HK-2 (cell line): Measurements from ENCODE around the gene ACCS.

ENCODE experiments used
- DNase-seq: peaks from one replicate; pipeline ENCODE4 v3.0.0-alpha.2; 2018; ENCODE audit not compliant: unreplicated experiment

Gene ACCS, protein sequence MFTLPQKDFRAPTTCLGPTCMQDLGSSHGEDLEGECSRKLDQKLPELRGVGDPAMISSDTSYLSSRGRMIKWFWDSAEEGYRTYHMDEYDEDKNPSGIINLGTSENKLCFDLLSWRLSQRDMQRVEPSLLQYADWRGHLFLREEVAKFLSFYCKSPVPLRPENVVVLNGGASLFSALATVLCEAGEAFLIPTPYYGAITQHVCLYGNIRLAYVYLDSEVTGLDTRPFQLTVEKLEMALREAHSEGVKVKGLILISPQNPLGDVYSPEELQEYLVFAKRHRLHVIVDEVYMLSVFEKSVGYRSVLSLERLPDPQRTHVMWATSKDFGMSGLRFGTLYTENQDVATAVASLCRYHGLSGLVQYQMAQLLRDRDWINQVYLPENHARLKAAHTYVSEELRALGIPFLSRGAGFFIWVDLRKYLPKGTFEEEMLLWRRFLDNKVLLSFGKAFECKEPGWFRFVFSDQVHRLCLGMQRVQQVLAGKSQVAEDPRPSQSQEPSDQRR

DNA sequence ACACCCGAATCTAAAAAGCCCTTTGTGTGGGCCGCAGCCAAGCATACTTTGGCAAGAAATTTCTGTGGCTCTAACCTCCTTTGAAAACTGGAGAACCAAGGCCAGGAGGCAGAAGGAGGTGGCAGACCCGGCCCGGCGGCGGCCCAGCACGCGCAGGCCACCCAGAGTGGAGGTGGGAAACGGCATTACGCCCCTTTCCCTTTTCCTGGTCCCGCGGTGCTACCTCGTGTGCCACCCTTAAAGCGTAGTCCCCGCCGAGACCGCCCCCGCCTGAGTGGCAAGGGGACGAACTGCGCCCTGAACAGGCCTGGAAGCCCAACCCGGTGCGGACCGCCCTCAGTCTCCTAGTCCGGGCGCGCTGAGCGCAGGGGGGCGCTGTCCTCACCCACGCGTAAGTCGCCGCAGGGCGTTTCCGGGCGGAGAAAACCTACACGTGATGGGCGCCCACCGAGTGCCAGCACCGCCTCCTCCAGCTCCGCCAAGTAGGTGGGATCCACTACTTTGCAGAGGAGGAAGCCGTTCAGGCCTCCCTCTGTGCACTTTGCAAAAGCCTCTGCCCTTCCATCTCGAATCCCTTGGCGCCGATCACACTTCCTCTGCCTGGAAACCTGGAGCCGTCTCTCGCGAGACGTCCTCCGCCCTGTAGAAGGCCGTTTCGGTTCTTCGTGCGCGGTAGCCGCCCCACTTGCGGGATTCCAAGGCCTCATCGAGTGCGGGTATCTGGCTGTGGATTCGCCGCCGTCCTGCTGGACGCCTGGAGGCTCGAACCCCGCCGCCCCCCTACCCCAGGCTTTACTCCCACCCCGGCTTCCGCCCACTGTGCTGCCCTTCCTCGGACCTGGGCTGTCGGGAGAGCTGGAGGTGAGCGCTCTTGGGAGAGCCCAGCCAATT is at the start of gene ACCS:
Gene ACCS, plus strand, starts transcription at position 430 of the 891 bp plus-strand sequence. CDS start 1,358 bp downstream, outside the sequence.
- DNase-seq = peak; percentile 87

DNA sequence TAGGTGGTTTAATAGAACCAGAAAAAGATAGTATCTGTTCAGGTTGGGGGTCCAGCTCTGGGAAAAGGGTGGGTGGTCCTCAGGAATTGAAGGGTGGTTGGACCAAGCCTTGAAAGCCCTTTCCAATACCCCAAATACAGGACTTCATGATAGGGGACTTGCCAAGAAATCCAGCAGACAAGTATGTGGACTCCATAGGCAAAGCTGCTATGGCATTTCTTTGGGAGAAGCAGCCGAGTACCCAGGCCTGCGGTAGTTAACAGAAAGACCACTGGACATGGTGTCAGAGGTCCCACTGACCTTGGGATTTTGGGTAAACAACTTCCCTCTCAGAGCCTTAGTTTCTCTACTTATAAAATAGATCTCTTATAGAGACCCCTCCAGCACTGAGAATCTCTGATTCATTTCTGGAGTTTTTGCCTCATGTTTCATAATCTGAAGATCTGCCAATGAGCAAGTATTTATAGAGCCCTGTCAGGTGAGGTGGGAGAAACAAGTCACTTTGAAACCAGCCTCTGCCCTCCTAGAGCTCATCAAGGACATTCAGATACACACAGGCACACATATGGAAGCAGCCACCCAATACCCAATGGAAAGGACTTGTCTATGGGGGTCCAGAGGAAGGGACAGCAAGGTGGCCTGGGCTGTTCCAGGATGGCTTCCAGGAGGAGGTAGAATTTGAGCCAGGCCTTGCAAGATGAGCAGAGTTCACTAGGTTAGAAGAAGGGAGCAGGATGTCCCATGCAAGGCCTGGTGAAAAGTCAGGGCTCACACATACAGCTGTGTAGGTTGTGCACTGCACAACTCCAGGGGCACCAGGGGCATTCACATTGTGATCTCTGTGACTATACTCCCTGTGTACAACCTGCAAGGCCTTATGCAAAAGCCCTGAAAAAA is 49.3 kb upstream of the ACCS start:
- no peak for DNase-seq

DNA sequence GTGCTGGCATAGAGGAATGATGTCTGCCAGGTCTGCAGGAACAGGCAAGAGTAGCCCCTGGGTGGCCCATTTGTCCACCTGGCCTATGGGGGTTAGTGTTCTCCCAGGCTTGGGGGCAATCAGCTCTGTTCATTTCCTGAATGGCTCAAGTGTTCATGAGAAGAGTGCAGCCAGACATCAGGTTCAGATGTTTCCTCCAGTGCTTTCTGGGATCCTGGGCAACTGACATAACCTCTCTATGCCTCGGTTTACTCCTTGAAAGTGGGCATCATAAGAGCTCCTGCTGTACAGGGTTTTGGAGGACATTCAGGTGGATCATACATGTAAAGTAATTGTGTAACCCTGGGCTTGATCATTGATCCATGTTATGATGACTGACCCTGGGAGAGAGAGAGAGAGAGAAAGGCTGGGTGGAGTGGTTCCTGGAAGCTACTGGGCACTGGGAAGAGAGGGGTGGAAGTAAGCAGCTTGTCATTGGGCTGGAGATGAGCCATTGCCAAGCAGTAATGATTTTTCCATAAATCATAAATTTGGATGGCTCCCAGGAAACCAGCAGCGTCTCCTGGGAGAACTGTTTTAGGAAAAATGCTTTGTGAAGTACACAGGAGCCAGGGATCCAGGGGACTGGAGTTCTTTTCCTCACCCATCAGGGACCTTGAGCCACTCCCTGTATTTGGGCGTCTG is 48.5 kb upstream of the ACCS start:
- no peak for DNase-seq

DNA sequence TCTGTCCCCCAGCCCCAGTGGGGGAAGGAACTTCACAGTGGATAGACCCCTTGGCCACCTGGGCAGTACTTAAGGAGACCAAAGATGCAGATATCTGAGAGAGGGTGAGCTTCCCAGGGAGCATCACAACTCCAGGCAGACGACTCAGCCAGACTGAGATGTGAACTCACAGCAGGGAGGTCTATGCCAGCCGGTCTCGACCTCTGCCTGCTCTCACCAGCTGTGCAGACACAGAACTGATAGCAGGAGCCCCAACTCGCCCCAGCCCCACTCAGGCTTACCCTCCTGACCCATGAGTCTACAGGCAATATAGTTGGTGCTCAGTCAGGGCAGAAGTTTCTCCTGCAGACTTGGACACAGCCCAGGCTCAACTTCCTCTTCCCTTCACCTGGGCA is 47.9 kb upstream of the ACCS start:
- no peak for DNase-seq

DNA sequence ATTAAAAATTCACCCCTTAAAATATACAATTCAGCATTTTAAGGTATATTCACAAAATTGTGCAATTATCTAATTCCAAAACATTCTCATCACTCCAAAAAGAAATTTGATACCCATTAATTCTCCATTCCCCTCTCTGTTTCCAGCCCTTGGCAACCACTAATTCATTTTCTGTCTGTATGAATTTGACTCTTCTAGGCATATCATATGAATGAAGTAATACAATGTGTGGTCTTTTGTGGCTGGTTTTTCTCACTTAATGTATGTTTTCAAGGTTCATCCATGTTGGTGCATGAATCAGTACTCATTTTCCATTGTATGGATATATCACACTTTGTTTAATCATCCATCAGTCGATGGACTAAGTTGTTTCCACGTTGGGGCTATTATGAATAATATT is 47.2 kb upstream of the ACCS start:
- no peak for DNase-seq

DNA sequence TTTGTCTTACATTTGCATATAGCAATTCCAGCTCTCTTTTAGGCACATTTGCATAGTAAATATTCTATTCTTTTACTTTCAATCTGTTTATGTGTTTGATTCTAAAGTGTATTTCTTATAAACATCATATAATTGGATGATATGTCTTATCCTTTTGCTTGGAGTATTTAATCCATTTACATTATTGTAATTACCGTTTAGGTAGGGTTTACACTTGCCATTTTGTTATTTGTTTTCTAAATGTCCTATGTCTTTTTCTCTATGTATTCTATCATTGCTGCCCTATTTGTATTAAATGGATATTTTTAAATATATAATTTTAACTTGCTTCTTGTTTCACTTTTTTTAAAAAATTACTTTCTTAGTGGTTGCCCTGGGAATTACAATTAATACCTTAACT is 41.1 kb upstream of the ACCS start:
- DNase-seq = no peak

DNA sequence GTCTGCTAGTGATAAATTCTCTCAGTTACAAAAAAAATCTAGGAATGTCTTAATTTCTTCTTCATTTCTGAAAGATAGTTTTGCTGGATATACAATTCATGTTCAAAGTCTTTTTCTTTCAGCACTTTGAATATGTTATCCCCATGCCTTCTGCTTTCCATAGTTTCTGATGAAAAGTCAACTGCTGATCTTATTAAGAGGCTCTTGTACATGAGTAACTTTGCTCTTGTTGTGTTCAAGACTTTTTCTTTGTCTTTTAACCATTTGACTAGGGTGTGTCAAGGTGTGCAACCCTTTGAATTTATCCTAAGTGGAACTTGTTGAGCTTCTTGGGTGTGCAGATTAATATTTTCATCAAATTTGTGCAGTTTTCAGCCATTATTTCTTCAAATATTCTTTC is 40.3 kb upstream of the ACCS start:
- no peak for DNase-seq

DNA sequence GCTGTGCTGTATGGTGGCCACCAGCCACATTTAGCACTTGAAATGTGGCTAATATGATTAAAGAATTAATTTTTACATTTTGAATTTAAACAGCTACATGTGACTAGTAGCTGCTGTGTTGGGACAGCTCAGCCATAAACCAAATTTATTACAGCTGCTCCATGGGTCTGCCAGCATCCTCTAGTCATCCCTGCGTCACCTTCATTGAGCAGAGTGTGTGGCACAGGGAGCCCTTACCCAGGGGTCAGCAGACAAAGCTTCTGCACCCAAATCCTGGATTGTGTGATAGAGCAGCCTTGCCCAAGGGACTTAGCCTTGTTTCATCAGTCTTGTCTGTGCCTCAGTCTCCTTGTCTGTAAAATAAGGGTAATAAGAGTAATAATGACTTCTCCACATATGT is 37.7 kb upstream of the ACCS start:
- DNase-seq = no peak

DNA sequence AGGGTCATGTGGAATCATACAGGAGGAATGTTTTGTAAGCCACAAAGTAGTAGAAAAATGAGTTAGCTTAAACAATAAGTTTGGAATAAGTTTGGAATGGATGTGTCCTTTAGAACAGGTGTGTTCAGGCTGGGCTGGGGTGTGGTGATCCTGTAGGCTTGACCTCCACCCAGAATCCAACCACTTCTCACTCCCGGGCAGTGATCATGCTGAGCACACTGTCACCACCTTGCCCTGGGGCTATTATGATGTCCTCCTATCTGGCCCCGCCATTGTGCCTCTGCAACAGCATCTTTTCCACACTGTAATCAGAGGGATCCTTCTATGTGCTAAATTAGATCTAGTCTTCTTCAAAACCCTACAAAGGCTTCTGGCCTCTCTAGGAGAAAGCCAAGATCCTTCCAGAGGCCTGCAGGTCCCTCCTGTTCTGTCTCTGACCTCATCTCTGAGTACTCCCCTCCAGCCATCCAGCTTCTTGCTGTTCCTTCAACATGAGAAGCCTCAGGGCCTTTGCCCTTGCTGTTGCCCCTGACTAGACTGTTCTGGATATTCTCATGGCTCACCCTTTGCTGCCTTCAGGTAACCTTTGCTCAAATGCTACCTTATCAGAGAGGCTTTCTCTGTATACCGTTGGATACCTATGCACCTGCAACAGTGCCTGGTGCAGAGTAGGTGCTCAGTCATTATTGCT is 37.1 kb upstream of the ACCS start:
- DNase-seq = no peak

DNA sequence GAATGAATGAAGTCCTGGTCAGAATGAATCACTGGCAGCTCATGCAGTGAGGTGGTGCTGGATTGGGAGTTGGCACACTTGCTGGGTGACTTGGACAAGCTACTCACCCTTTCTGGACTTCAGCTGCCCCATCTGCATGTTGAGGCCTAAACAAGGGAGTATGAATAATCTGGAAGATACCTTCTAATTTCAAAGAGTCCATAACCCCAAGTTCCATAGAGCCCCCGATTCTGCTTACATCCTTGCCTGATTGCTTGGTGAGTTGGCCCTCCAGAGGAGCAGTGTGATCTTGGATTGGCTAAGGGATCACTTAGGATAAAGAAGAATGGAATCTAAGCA is 36.6 kb upstream of the ACCS start:
- DNase-seq = no peak

DNA sequence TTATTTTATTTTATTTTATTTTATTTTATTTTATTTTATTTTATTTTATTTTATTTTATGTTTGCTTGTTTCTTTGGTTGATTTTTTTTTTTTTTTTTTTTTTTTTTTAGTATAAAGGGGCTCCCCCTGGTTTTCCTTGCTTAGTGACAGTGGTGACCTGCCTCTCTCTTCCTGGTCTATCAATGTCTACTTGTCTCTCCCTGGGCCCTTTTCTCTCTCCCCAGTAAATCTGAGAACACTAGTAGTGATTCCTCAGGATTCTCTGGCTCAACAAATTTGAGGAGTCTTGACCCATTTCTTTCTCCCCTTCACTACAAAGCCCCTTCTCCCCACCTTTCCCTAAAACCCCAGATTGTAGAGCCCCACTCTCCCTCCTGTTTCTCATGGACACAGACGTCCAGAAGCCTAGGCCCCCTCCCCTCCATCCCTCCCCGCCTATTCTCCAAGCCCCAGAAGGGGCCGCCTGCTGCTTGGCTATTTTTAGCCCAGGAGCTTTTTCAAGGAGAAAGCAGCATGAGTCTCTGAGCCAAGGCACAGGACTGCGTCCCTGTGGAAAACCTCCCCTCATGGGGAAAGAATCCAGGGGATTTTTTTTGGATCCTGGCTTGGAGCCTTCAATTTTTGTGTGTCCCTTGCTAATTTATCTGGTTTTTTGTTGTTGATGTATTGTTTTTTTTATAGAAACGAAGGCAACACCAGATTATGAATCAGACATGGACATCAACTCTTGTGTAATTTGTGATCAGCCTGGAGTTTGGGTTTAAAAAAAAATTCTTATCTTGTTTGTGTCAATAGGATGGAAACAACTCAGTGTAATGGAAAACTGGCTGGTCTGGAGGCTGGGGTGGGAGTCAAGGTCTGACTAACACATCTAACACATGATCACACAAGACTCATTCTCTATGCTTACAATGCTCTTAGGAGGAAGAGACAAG is 35.8 kb upstream of the ACCS start:
- no peak for DNase-seq

DNA sequence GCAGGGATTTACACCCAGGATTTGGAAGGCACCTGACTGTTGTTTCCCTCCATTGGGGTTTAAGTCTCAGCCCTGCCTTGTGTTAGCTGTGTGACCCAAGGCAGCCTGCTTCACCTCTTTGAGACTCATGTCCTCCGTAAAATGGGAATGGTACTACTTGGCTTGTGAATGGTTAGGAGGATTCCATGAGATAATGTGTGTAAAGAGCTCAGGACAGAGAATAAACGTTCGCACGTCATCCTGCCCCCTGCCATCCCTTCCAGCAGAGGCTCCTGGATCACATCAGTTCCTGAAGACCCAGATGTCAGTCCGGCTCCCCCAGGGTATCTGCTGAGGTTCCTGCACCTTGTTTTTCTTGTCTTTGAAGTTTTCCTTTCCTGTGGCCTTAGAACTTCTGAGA is 35.1 kb upstream of the ACCS start:
- no peak for DNase-seq

DNA sequence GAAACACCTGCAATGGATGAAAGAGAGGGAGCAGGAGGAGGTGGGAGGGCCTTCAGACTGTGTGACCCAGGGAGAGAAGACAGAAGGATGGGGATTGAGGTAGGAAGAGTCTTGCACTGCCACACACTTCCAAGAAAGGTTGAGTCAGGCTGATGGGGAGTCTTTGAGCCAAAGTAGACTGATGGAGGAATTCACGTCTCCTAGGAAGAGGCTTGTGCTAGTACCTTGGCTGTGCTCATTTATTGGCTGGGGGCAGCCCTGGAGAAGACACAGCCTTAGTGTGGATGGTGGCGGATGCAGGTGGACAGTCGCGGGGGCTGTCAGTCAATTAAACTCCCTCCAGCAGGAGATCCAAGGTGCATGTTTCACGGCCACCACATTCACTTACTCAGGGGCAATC is 34.5 kb upstream of the ACCS start:
- DNase-seq = no peak

DNA sequence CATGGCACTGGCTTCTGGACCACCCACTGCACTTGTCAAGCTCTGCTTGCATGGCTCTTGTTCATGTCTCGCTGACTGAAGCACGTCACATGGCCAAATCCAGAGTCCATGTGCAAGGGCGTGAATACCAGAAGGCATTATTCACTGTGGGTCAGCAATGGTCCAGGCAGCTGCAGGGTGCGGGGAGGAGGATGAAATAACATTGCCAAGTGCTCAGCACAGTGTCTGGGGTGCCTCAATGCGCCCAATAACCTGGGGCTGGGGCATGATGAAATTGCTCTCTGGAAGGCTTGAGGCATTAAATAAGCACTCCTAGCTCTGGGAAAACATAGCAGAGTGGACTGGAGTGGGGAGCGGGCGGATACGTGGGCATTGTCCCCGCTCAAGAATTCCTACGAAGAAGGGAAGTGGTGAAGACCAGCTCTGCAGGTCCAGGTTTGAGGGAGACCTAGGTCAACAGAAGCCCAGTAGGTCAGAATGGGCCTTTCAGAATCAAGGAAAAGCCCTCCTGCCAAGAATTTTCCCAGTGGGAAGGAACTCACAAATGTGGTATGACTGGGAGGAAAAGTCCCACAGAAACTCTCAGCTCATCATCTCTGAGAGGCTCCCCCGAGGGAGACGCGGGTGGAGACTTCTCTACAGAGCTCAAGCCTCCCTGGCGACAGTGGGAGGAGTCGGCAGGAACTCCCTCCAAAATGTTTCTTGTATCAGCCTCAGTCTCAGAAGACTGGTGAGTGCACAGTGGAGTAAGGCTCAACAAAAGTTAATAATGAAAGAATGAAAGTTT is 33.6 kb upstream of the ACCS start:
- no peak for DNase-seq

DNA sequence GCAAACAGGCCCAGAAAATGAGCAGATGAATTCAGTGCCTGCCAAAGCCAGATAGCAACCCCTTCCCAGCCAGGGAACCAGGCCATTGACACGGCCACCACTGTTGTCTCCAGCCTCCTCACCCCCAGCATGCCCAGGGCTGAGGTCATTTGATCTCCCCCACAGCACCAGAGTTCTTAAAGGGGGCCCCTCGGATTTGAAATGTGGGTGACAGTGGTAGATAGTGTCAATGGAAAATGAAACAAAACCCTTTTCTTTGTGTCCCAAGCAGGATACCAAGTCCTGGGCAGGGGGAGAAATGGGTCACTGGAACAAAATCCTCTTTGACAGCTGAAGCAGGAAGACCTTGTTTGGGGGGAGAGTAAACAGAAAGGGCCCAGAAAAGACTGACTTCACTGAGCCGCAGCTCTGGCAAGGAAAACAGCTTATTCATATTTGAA is 32.6 kb upstream of the ACCS start:
- DNase-seq = no peak

DNA sequence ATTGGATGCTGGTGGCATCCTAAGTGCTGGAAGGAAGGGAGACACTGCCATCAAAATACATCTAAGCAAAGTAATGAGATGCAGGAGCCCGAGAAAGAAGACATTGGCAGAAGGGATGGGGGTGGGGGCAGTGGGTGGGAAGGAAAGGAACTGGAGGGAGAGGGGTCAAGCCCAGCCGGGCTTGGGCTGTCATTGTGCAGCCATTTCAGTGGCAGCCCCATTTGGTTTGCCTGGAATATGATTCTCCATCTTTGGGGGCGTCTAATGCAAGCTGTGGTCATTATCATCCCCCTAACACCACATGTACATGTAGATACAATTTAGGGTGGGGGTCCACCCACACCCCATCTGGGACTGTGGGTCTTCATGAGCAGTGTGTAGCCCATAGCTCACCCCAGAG is 32.2 kb upstream of the ACCS start:
- no peak for DNase-seq

DNA sequence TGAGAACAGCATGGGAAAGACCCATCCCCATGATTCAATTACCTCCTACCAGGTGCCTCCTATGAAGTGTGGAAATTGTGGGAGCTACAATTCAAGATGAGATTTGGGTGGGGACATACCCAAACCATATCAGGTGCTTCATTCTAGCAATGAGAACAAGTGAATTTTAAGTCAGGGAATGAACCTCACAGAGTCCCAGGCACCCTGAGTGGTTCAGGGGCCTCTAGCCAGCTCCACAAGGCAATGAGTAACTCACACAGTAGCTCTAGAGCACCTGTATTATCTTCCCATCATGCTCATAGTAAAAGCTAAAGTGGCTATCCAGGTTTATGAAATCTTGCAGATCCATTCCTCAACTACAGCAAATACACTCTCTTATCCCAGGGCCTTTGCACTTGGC is 31.4 kb upstream of the ACCS start:
- no peak for DNase-seq

DNA sequence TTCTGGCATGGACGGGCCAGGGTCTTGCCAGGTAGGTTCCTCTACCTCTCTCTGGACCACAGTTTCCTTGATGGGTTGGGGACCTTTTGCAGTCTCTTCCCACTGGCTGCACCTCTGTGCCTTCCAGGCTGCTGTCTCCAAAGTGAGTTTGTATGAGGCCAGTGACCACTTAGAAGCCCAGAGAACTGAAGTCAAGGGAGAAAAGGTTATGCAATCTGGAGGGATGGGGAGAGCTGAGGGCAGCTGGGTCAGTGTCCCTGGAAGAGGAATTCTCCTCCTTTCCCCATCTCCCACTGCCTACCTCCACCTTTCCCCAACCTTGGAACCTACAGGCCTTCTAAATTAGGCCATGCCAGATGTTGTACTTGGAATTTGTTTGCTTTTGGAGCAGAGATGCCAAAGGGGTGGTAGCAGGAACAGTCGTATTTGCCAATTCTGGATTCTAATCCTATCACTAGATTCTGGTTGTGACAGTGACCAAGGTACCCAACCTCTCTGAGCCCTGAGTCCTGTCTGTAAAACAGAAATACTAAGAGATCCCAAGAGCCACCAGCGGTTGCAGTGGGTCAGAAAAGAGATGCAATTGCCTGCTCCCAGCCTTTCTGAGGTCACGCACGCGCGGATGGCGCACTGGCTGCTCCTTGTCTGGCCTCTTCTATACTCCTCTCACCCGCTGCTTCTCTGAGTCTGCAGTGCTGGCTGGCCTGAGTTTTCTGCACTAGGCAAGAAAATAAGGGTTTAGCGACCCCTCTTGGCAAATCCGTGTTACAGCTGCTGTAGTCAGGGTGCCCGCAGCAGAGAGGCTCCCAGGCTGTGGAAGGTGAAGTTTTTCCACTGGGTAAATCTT is 29.0 kb upstream of the ACCS start:
- DNase-seq = peak; percentile 60
